ENCODE results near the gene IQCB1.

Gene IQCB1

DNA sequence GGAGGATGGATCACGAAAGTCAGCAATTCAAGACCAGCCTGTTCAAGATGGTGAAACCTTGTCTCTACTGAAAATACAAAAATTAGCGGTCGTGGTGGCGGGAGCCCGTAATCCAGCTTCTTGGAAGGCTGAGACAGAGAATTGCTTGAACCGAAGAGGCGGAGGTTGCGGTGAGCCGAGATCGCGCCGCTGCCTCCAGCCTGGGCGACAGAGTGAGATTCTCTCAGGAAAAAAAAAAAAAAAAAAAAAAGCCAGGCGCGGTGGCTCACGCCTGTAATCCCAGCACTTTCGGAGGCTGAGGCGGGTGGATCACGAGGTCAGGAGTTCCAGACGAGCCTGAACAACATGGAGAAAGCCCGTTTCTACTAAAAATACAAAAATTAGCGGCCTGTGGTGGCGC, 5.1 kb upstream of the IQCB1 start:
- no peak overlapping the region for H3K27ac ChIP-seq (ENCODE audit: low read depth, low read length)
- no peaks in the 10 kb centered on the region for H3K9me3 ChIP-seq (ENCODE audit: low read length)
- H3K4me1 ChIP-seq (ENCODE audit: insufficient read depth, low read length) = no peaks in the 10 kb centered on the region
- H3K9ac ChIP-seq (ENCODE audit: low read length) = no peak overlapping the region
- no peaks in the 10 kb centered on the region for H3K27me3 ChIP-seq (ENCODE audit: control insufficient read depth in 1 of 2, insufficient read depth in 2 of 2, low read length in 2 of 2)
- H3K36me3 ChIP-seq (ENCODE audit: insufficient read depth, low read length) = no peaks in the 10 kb centered on the region
- no peak overlapping the region for H3K4me3 ChIP-seq (ENCODE audit: low read depth in 1 of 2, low read length in 2 of 2)

DNA sequence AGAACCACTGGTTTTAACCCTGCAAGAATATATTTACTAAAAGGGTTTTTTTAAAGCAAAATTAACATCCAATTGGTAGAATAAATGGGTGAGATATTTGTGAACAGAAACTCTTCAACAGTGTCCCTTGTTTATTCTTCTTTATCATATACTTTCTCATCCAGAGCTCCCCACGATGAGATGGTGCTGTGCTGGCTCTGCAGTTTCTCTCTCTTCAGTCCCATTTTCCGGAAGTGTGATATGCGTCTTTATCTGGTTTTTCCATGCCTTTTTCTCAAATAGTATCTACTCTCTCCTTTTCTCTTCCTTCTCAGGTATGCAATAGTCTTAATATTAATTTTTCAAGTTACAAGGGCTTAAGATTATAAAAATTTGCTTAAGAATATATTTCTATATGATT, 1.6 kb upstream of the IQCB1 start:
- Histone ChIP-seq H3K4me1 (ENCODE audit: insufficient read depth, low read length) (peaks cover 11% of the 10 kb centered on the region), H3K4me3 (ENCODE audit: low read depth in 1 of 2, low read length in 2 of 2) (no peak overlapping the region), H3K9me3 (ENCODE audit: low read length) (no peaks in the 10 kb centered on the region), H3K27ac (ENCODE audit: low read depth, low read length) (no peak overlapping the region), H3K36me3 (ENCODE audit: insufficient read depth, low read length) (no peaks in the 10 kb centered on the region), H3K27me3 (ENCODE audit: control insufficient read depth in 1 of 2, insufficient read depth in 2 of 2, low read length in 2 of 2) (no peaks in the 10 kb centered on the region), H3K9ac (ENCODE audit: low read length) (no peak overlapping the region)

DNA sequence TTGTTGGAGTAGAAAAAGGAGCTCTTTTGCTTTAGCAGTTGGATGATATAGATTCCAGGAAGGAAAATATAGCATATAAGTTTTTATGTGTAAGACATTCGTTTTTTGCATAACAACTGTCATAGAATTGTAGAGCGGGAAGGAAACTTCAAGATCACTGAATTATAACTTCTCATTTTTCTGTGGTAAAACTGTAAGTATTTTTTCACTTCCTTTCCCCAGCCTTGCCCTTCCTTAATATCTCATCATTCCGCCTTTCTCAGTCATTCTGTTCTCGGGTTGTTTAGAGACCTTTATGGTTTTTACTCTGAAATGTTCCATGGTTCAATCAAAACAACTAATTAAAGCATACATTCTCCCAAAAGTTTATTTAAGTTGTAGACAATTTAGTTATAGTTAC, 1.2 kb upstream of the IQCB1 start:
- H3K27me3 ChIP-seq (ENCODE audit: control insufficient read depth in 1 of 2, insufficient read depth in 2 of 2, low read length in 2 of 2) = no peaks in the 10 kb centered on the region
- H3K9me3 ChIP-seq (ENCODE audit: low read length) = no peaks in the 10 kb centered on the region
- no peaks in the 10 kb centered on the region for H3K36me3 ChIP-seq (ENCODE audit: insufficient read depth, low read length)
- H3K4me3 ChIP-seq (ENCODE audit: low read depth in 1 of 2, low read length in 2 of 2) = peak overlapping the region in 1 of 2 donors; percentile 94
- no peak overlapping the region for H3K27ac ChIP-seq (ENCODE audit: low read depth, low read length)
- peaks cover 11% of the 10 kb centered on the region for H3K4me1 ChIP-seq (ENCODE audit: insufficient read depth, low read length)
- no peak overlapping the region for H3K9ac ChIP-seq (ENCODE audit: low read length)

DNA sequence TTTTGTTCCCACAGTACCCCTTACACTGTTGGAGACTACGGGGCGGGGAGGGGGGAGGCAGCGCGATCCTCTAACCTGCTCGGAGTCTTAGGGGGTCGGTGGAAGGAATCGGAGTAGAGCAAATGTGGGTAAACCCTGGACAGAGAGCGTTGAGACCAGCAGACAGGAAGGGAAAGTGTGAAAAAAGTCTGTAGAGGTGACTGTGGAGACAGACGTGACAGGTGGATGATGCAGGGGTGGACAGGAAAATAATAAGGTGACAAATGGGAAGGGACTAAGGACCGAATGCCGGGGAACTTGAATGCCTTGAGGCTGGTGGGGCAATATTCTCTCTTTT, 573 bp upstream of the IQCB1 start:
- H3K27ac ChIP-seq (ENCODE audit: low read depth, low read length) = peak overlapping the region; percentile 68
- peak overlapping the region; percentile 72 to 94 for H3K4me3 ChIP-seq (ENCODE audit: low read depth in 1 of 2, low read length in 2 of 2)
- peak overlapping the region; percentile 94 for H3K9ac ChIP-seq (ENCODE audit: low read length)
- no peaks in the 10 kb centered on the region for H3K27me3 ChIP-seq (ENCODE audit: control insufficient read depth in 1 of 2, insufficient read depth in 2 of 2, low read length in 2 of 2)
- H3K9me3 ChIP-seq (ENCODE audit: low read length) = no peaks in the 10 kb centered on the region
- peaks cover 11% of the 10 kb centered on the region for H3K4me1 ChIP-seq (ENCODE audit: insufficient read depth, low read length)
- H3K36me3 ChIP-seq (ENCODE audit: insufficient read depth, low read length) = no peaks in the 10 kb centered on the region

DNA sequence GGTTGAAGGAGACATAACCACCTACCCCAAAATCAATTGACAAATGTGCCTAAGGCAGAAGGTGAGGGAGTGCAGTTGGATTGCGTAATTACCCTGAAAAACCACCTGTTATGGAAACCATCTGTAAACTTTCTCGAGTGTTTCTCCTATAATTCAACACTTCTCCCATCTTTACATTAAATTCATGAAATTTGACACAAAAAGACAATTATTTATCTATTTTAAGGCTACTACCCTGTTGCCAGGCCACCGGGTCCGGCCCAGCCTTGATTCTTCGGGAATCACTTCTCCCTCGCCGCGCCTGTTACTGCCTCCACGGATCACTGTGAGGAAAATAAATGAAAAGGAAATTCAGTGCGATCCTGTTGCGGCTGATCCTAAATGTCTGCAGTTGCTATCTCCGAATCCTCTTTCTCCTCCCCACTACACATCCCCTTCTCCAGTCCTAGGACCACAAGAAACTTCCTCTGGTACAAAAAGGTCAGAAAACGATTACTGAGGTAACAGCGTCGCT, 646 bp downstream of the IQCB1 start:
- H3K9me3 ChIP-seq (ENCODE audit: low read length) = no peaks in the 10 kb centered on the region
- peak overlapping the region; percentile 60 for H3K27ac ChIP-seq (ENCODE audit: low read depth, low read length)
- no peaks in the 10 kb centered on the region for H3K36me3 ChIP-seq (ENCODE audit: insufficient read depth, low read length)
- peak overlapping the region; percentile 72 to 94 for H3K4me3 ChIP-seq (ENCODE audit: low read depth in 1 of 2, low read length in 2 of 2)
- H3K9ac ChIP-seq (ENCODE audit: low read length) = peak overlapping the region; percentile 57
- peaks cover 11% of the 10 kb centered on the region for H3K4me1 ChIP-seq (ENCODE audit: insufficient read depth, low read length)
- H3K27me3 ChIP-seq (ENCODE audit: control insufficient read depth in 1 of 2, insufficient read depth in 2 of 2, low read length in 2 of 2) = no peaks in the 10 kb centered on the region

DNA sequence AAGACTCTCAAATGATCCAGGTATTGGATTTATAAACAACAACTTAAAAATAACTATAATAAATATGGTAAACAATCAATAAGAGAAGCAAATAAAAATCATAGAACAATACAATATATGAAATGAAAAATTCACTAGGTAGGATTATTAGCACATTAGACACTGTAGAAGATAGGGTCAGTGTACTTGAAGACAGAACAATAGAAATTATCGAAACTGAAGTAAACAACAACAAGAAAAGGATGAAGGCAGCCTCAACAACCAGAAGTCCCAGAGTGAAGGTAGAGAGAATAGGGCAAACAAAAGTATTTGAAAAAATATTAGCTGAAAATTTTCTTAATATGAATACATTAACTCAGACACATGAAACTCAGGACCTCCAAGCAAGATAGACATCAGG, 11.9 kb downstream of the IQCB1 start:
- Histone ChIP-seq H3K9me3 (ENCODE audit: low read length) (no peaks in the 10 kb centered on the region), H3K27ac (ENCODE audit: low read depth, low read length) (no peak overlapping the region), H3K27me3 (ENCODE audit: control insufficient read depth in 1 of 2, insufficient read depth in 2 of 2, low read length in 2 of 2) (no peaks in the 10 kb centered on the region), H3K36me3 (ENCODE audit: insufficient read depth, low read length) (peaks cover 36% of the 10 kb centered on the region), H3K4me3 (ENCODE audit: low read depth in 1 of 2, low read length in 2 of 2) (no peak overlapping the region), H3K4me1 (ENCODE audit: insufficient read depth, low read length) (no peaks in the 10 kb centered on the region), H3K9ac (ENCODE audit: low read length) (no peak overlapping the region)

DNA sequence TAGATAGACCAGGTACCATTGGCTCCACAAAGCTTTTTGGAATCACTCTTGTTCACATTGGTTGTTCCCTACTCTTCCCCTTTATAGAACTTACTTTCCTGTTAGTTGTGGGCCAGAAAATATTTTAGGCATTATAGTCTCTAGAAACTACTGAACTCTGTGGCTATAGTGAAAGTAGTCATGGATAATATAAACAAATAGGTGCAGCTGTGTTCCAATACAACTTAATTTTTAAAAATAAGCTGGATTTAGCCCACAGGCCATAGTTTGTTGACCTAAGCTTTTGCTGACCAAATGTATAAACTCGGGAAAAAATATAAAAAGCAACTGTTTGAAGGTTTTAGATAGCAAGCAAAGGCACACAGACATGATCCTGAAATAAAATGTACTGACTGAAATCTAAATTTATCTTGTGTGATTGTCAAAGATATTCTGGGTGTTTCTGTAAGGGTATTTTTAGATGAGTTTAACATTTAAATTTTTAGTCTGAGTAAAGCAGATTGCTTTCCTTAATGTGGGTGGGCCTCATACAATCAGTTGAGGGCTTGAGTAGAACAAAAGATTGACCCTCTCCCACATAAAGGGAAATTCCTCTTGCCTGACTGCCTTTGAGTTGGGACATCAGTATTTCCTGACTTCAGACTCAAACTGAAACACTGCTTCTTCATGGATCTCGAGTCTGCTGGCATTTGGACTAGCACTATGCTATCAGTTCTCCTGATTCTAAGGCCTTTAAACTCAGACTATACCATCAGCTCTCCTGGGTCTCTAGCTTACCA, 13.2 kb downstream of the IQCB1 start:
- Histone ChIP-seq H3K4me1 (ENCODE audit: insufficient read depth, low read length) (no peaks in the 10 kb centered on the region), H3K9ac (ENCODE audit: low read length) (no peak overlapping the region), H3K27ac (ENCODE audit: low read depth, low read length) (no peak overlapping the region), H3K36me3 (ENCODE audit: insufficient read depth, low read length) (peaks cover 41% of the 10 kb centered on the region), H3K9me3 (ENCODE audit: low read length) (no peaks in the 10 kb centered on the region), H3K27me3 (ENCODE audit: control insufficient read depth in 1 of 2, insufficient read depth in 2 of 2, low read length in 2 of 2) (no peaks in the 10 kb centered on the region), H3K4me3 (ENCODE audit: low read depth in 1 of 2, low read length in 2 of 2) (no peak overlapping the region)

DNA sequence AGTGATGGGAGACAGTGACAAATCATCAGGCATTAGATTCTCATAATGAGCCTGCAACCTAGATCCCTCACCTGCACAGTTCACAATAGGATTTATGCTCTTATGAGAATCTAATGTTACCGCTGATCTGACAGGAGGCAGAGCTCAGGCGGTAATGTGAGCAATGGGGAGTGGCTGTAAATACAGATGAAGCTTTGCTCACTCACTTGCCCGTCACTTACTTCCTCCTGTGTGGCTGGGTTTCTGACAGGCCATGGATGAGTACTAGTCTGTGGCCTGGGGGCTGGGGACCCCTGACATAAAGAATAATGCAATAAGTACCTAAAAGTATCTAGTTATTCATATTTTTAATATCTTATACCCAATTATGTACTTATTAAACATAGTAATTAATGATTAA, 15.6 kb downstream of the IQCB1 start:
- Histone ChIP-seq H3K27ac (ENCODE audit: low read depth, low read length) (no peak overlapping the region), H3K4me1 (ENCODE audit: insufficient read depth, low read length) (no peaks in the 10 kb centered on the region), H3K27me3 (ENCODE audit: control insufficient read depth in 1 of 2, insufficient read depth in 2 of 2, low read length in 2 of 2) (no peaks in the 10 kb centered on the region), H3K9ac (ENCODE audit: low read length) (no peak overlapping the region), H3K4me3 (ENCODE audit: low read depth in 1 of 2, low read length in 2 of 2) (no peak overlapping the region), H3K36me3 (ENCODE audit: insufficient read depth, low read length) (peaks cover 19% of the 10 kb centered on the region), H3K9me3 (ENCODE audit: low read length) (no peaks in the 10 kb centered on the region)

DNA sequence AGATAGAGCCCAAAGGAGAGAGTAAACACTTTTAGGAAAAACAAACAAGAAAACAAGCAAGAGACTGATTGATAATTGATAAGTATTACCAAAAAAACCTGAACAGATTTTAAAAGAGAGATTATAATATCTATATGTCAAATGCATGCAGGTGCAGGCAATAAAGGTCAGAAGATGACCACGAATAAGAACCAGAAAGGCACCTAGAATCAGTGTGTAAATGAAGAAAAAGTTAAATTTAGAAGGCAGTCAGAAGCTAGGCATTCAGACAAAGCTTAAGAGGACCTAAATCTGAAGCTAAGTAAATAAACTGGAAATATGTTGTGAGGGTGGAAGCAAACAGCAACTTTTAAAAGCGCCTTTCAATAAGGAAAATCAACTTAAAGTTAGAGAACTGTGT, 16.3 kb downstream of the IQCB1 start:
- H3K36me3 ChIP-seq (ENCODE audit: insufficient read depth, low read length) = peaks cover 15% of the 10 kb centered on the region
- H3K9me3 ChIP-seq (ENCODE audit: low read length) = no peaks in the 10 kb centered on the region
- no peaks in the 10 kb centered on the region for H3K4me1 ChIP-seq (ENCODE audit: insufficient read depth, low read length)
- no peaks in the 10 kb centered on the region for H3K27me3 ChIP-seq (ENCODE audit: control insufficient read depth in 1 of 2, insufficient read depth in 2 of 2, low read length in 2 of 2)
- H3K4me3 ChIP-seq (ENCODE audit: low read depth in 1 of 2, low read length in 2 of 2) = no peak overlapping the region
- no peak overlapping the region for H3K9ac ChIP-seq (ENCODE audit: low read length)
- no peak overlapping the region for H3K27ac ChIP-seq (ENCODE audit: low read depth, low read length)

DNA sequence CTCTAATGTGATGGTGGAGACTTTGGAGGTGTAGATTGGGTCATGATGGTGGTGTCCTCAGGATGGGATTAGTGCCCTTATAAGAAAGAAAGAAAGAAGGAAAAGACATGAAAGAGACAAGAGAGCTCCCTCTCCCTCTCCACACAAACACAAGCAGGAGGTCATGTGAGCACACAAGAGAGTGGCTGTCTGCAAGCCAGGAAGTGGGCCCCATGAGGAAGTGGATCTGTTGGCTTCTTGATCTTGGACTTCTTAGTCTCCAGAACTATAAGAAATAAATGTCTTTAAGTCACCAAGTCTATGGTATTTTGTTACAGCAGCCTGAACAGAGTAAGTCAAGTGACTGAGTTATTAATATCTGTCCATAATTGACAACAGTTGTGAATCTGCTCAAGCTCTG, 17.1 kb downstream of the IQCB1 start:
- no peaks in the 10 kb centered on the region for H3K27me3 ChIP-seq (ENCODE audit: control insufficient read depth in 1 of 2, insufficient read depth in 2 of 2, low read length in 2 of 2)
- H3K4me3 ChIP-seq (ENCODE audit: low read depth in 1 of 2, low read length in 2 of 2) = no peak overlapping the region
- no peak overlapping the region for H3K27ac ChIP-seq (ENCODE audit: low read depth, low read length)
- no peaks in the 10 kb centered on the region for H3K9me3 ChIP-seq (ENCODE audit: low read length)
- peaks cover 15% of the 10 kb centered on the region for H3K36me3 ChIP-seq (ENCODE audit: insufficient read depth, low read length)
- no peaks in the 10 kb centered on the region for H3K4me1 ChIP-seq (ENCODE audit: insufficient read depth, low read length)
- no peak overlapping the region for H3K9ac ChIP-seq (ENCODE audit: low read length)

DNA sequence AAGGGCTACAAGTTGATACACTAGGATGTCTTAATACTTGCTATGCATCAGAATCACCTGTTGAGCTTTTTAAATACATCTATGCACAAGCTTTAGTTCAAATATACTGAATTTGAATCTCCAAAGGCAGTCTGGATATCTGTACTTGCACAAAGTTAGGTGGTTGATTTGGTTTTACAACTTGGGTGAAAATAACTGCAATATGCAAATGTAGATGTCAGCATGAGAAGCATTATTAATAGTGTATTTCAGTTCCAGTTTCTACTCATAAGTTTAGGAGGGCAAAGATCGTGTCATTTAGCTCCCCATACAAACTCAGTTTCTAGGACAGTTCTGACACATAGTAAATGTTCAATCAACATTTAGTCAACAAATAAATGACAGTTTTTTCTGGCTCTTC, 25.6 kb downstream of the IQCB1 start:
- peaks cover 11% of the 10 kb centered on the region for H3K36me3 ChIP-seq (ENCODE audit: insufficient read depth, low read length)
- no peaks in the 10 kb centered on the region for H3K9me3 ChIP-seq (ENCODE audit: low read length)
- H3K9ac ChIP-seq (ENCODE audit: low read length) = no peak overlapping the region
- no peaks in the 10 kb centered on the region for H3K4me1 ChIP-seq (ENCODE audit: insufficient read depth, low read length)
- no peaks in the 10 kb centered on the region for H3K27me3 ChIP-seq (ENCODE audit: control insufficient read depth in 1 of 2, insufficient read depth in 2 of 2, low read length in 2 of 2)
- no peak overlapping the region for H3K4me3 ChIP-seq (ENCODE audit: low read depth in 1 of 2, low read length in 2 of 2)
- H3K27ac ChIP-seq (ENCODE audit: low read depth, low read length) = no peak overlapping the region

DNA sequence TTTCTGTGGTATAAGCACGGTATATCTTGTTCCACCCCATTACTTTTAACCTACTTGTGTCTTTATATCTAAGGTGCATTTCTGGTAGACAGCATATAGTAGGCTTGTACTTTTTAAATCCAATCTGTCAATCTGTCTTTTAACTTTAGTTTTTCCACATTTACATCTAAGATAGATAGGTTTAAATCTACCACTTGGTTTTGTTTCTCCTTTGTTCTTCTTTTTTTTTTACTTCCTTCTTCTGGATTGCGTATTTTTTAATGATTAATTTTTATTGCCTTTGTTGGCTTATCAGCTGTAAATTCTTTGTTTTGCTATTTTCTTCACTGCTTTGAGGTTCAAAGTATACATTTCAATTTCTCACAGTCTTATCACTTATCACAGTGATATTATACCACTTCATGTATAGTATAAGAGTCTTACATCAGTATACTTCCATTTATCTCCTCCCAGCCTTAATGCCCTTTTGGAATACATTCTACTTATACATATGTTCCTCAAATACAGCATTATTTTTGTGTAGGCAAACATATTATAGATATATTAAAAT, 31.0 kb downstream of the IQCB1 start:
- Histone ChIP-seq H3K27ac (ENCODE audit: low read depth, low read length) (no peak overlapping the region), H3K9ac (ENCODE audit: low read length) (no peak overlapping the region), H3K4me1 (ENCODE audit: insufficient read depth, low read length) (no peaks in the 10 kb centered on the region), H3K27me3 (ENCODE audit: control insufficient read depth in 1 of 2, insufficient read depth in 2 of 2, low read length in 2 of 2) (no peaks in the 10 kb centered on the region), H3K9me3 (ENCODE audit: low read length) (no peaks in the 10 kb centered on the region), H3K4me3 (ENCODE audit: low read depth in 1 of 2, low read length in 2 of 2) (no peak overlapping the region), H3K36me3 (ENCODE audit: insufficient read depth, low read length) (peaks cover 11% of the 10 kb centered on the region)

Data from muscle layer of colon (tissue), 2 donors.